Measurements from ENCODE around the gene LRP2.

DNA sequence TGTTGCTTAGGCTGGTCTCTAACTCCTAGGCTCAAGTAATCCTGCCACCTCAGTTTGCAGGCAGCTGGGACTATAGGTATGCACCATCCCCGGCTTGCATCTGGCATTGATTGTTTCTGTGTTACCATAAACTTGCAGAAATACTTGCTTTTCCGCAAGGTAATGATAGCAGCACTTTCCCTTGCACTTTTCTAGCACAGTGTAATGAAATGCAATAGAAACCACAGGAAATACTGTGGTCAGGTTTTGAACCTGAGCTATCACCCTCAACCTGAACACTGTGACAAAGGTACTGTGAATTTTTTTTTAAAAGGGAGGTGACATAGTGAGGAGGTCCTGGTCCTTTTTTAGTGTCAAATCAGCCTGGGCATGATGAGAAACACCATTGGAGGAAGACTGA lies 254.7 kb downstream of the LRP2 start:
- TF ChIP-seq, protein P1, sequence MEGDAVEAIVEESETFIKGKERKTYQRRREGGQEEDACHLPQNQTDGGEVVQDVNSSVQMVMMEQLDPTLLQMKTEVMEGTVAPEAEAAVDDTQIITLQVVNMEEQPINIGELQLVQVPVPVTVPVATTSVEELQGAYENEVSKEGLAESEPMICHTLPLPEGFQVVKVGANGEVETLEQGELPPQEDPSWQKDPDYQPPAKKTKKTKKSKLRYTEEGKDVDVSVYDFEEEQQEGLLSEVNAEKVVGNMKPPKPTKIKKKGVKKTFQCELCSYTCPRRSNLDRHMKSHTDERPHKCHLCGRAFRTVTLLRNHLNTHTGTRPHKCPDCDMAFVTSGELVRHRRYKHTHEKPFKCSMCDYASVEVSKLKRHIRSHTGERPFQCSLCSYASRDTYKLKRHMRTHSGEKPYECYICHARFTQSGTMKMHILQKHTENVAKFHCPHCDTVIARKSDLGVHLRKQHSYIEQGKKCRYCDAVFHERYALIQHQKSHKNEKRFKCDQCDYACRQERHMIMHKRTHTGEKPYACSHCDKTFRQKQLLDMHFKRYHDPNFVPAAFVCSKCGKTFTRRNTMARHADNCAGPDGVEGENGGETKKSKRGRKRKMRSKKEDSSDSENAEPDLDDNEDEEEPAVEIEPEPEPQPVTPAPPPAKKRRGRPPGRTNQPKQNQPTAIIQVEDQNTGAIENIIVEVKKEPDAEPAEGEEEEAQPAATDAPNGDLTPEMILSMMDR (IDR thresholded peaks at IDR 0.05) = no peak
- no peak for TF ChIP-seq POLR2A (IDR thresholded peaks at IDR 0.05)

Measured in lower leg skin (tissue), 3 donors.